HL-60 (cell line): ENCODE results near the gene LRRC1.

Source experiments
- GABPA ChIP-seq: IDR thresholded peaks from 2 replicates; pipeline ENCODE4 v1.6.1; 2012; ENCODE audit warnings: low read depth
- POLR2AphosphoS5 ChIP-seq: IDR thresholded peaks from 2 replicates; pipeline ENCODE4 v1.6.1; 2012; ENCODE audit warnings: low read depth
- TF ChIP-seq, protein P1 (sequence below): IDR thresholded peaks from one replicate; pipeline ENCODE4 v1.5.1; 2011; ENCODE audit warnings: low read length, control low read depth, inconsistent platforms; ENCODE audit not compliant: insufficient read depth
- TF ChIP-seq, protein P2 (sequence below): IDR thresholded peaks from 2 replicates; pipeline ENCODE4 v1.6.1; 2012; ENCODE audit warnings: low read depth; ENCODE audit not compliant: insufficient replicate concordance

DNA sequence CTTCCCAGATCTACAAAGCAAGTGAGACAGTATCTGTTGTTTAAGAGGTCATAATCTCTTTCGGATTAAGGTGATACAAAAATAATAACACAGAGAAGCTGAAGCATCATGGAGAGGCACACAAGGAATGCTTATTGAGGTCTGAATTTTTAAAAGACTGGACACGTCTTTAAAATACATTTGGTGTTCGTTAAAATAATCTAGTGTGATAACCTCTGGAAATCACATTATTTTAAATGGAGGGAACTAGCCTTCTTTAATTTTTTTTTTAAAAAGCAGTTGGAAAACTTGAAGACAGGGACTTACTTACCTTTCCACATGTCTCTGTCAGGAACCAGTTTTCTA lies 1.9 kb upstream of the LRRC1 start:
- TF ChIP-seq, protein P1, sequence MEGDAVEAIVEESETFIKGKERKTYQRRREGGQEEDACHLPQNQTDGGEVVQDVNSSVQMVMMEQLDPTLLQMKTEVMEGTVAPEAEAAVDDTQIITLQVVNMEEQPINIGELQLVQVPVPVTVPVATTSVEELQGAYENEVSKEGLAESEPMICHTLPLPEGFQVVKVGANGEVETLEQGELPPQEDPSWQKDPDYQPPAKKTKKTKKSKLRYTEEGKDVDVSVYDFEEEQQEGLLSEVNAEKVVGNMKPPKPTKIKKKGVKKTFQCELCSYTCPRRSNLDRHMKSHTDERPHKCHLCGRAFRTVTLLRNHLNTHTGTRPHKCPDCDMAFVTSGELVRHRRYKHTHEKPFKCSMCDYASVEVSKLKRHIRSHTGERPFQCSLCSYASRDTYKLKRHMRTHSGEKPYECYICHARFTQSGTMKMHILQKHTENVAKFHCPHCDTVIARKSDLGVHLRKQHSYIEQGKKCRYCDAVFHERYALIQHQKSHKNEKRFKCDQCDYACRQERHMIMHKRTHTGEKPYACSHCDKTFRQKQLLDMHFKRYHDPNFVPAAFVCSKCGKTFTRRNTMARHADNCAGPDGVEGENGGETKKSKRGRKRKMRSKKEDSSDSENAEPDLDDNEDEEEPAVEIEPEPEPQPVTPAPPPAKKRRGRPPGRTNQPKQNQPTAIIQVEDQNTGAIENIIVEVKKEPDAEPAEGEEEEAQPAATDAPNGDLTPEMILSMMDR: no peak
- TF ChIP-seq POLR2AphosphoS5: no peak
- TF ChIP-seq, protein P2, sequence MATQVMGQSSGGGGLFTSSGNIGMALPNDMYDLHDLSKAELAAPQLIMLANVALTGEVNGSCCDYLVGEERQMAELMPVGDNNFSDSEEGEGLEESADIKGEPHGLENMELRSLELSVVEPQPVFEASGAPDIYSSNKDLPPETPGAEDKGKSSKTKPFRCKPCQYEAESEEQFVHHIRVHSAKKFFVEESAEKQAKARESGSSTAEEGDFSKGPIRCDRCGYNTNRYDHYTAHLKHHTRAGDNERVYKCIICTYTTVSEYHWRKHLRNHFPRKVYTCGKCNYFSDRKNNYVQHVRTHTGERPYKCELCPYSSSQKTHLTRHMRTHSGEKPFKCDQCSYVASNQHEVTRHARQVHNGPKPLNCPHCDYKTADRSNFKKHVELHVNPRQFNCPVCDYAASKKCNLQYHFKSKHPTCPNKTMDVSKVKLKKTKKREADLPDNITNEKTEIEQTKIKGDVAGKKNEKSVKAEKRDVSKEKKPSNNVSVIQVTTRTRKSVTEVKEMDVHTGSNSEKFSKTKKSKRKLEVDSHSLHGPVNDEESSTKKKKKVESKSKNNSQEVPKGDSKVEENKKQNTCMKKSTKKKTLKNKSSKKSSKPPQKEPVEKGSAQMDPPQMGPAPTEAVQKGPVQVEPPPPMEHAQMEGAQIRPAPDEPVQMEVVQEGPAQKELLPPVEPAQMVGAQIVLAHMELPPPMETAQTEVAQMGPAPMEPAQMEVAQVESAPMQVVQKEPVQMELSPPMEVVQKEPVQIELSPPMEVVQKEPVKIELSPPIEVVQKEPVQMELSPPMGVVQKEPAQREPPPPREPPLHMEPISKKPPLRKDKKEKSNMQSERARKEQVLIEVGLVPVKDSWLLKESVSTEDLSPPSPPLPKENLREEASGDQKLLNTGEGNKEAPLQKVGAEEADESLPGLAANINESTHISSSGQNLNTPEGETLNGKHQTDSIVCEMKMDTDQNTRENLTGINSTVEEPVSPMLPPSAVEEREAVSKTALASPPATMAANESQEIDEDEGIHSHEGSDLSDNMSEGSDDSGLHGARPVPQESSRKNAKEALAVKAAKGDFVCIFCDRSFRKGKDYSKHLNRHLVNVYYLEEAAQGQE: no peak
- TF ChIP-seq GABPA: no peak
